Measurements from ENCODE around the gene BMPER.
A peak's percentile ranks its signal among the peaks of the same experiment; 100 is the strongest.

BMPER gene

DNA sequence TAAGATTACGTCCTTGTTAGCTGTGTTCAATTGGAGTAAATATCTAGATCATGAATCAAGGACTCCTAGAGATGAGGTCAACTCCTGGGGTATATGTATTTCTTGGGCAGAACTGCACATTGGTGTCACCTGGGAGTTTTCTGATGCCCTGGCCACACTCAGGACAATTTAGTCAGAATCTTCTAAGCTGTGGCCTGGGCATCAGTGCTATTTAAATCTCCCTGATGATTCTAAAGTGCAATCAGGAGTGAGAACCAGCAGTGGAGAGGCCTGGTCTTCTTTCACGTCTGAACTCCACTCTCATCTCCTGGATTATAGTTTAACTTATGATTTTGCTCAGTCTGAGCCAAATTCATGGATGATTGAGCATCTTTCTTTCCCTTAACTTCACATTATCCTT lies 218.0 kb downstream of the BMPER start:
- Histone ChIP-seq H3K4me3 (ENCODE audit: low read length) (no peak overlapping the region), H3K4me2 (ENCODE audit: low read length) (no peak overlapping the region)

DNA sequence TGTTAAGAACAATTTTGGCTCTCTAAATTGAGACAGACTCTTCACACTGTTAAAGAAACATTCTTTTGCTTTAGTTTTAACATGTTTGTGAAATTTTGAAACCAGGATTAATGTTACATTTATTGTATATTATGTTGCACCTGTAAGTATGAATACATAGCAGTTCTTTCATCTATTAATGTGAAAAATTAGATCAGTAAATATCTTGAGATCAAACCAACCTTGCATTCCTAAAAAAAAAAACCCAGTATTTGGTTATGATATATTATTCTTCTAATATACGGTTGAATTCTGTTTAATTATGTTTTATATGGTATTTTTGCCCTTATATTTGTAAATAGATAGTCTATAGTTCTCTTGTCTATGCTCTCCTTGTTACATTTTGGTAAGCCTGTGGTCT lies 219.4 kb downstream of the BMPER start:
- Histone ChIP-seq H3K4me1 (ENCODE audit: control insufficient read depth, insufficient read depth, low read length) (no peaks in the 10 kb centered on the region), H3K9ac (ENCODE audit: low read depth, low read length) (no peak overlapping the region), H3K4me3 (ENCODE audit: low read length) (no peak overlapping the region), H3K36me3 (ENCODE audit: insufficient read depth, low read length) (no peaks in the 10 kb centered on the region), H3K9me3 (replicated peaks; ENCODE audit: low read length) (no peaks in the 10 kb centered on the region), H3K27me3 (ENCODE audit: control insufficient read depth, insufficient read depth, low read length) (no peaks in the 10 kb centered on the region), H3K4me2 (ENCODE audit: low read length) (no peak overlapping the region)

More for the DNA sequence above, 218.0 kb downstream of the BMPER start:
- no peaks in the 10 kb centered on the region for H3K4me1 ChIP-seq (ENCODE audit: control insufficient read depth, insufficient read depth, low read length)
- H3K36me3 ChIP-seq (ENCODE audit: insufficient read depth, low read length): no peaks in the 10 kb centered on the region
- H3K27me3 ChIP-seq (ENCODE audit: control insufficient read depth, insufficient read depth, low read length): no peaks in the 10 kb centered on the region
- no peaks in the 10 kb centered on the region for H3K9me3 ChIP-seq (replicated peaks; ENCODE audit: low read length)
- H3K9ac ChIP-seq (ENCODE audit: low read depth, low read length): no peak overlapping the region

DNA sequence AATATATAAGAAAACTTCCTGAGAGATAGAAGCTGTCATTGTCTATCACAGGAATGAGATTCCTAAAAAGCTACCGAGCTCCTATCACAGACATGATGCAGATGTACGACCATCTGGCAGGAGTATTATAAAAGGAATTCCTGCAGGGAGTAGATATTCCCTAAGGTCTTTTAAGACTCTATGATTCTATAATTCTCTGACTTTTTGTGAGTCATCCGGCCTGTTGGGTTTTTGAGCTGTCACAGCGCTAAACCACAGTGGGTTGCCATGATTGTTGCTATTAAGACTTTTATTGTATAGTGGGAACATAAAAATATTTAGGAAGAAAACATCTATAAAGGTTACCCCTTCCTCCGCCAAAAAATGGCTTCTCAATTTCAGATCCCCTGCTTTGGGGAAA lies 223.4 kb downstream of the BMPER start:
- no peaks in the 10 kb centered on the region for H3K27me3 ChIP-seq (ENCODE audit: control insufficient read depth, insufficient read depth, low read length)
- H3K9me3 ChIP-seq (replicated peaks; ENCODE audit: low read length): no peaks in the 10 kb centered on the region
- no peak overlapping the region for H3K4me2 ChIP-seq (ENCODE audit: low read length)
- H3K36me3 ChIP-seq (ENCODE audit: insufficient read depth, low read length): no peaks in the 10 kb centered on the region
- H3K4me1 ChIP-seq (ENCODE audit: control insufficient read depth, insufficient read depth, low read length): peaks cover 3% of the 10 kb centered on the region
- H3K4me3 ChIP-seq (ENCODE audit: low read length): no peak overlapping the region
- no peak overlapping the region for H3K9ac ChIP-seq (ENCODE audit: low read depth, low read length)

DNA sequence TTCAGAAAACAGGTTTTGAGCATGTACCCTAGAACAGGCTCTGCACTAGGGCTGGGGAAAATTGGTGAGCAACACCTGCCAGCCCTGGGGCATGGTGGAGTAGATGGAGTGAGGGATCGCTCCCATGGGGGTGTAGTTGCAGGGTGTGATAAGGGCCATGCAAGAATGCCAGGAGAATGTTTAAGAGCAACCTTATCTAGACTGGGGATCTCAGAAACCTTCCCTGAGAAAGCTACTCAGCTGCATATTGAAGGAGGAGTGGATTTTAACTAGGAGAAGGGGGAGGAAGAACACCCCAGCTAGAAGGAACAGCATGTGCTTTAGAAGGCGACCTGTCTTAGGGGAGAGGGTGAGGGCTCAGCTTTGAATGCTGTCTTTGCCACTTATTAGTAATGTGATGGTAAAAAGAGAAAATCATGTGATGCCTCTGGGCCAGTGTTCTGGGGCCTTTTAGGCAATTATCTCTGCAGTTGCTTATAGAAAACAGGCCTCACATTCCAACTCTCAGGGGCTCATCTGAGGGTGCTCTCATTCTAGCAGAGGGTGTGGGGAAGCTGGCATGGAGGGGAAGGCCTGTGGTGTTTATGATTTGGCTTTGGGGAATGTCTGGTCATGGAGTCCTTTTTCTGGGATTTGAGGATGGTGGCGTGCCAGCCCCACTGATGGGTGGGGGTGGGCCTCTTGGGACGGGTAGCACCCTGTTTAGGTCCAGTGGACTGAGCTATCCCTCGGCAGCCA lies 225.4 kb downstream of the BMPER start:
- Histone ChIP-seq H3K36me3 (ENCODE audit: insufficient read depth, low read length) (no peaks in the 10 kb centered on the region), H3K9me3 (replicated peaks; ENCODE audit: low read length) (no peaks in the 10 kb centered on the region), H3K4me2 (ENCODE audit: low read length) (no peak overlapping the region), H3K9ac (ENCODE audit: low read depth, low read length) (no peak overlapping the region), H3K4me3 (ENCODE audit: low read length) (no peak overlapping the region), H3K27me3 (ENCODE audit: control insufficient read depth, insufficient read depth, low read length) (no peaks in the 10 kb centered on the region), H3K4me1 (ENCODE audit: control insufficient read depth, insufficient read depth, low read length) (peaks cover 7% of the 10 kb centered on the region)

DNA sequence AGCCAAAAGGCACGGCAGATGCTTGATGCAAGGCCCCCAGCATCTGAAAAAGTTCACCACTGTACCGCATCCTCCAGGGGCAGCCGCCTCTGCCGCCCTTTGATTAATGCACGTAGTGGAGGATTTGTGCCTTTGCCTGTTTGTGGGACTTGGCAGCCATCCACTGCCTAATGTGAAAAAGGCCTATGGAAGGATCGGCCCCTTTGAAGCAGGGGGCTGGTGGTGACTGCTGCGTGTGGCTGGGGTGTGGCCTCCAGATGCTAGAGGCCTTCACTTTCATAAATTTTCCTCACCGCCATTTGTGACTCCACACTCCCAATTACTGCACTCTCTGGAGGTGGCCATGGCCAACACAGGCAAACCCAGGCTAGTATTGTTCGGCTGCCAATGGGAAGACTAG lies 226.0 kb downstream of the BMPER start:
- no peaks in the 10 kb centered on the region for H3K36me3 ChIP-seq (ENCODE audit: insufficient read depth, low read length)
- no peak overlapping the region for H3K4me2 ChIP-seq (ENCODE audit: low read length)
- no peak overlapping the region for H3K4me3 ChIP-seq (ENCODE audit: low read length)
- no peaks in the 10 kb centered on the region for H3K27me3 ChIP-seq (ENCODE audit: control insufficient read depth, insufficient read depth, low read length)
- no peaks in the 10 kb centered on the region for H3K9me3 ChIP-seq (replicated peaks; ENCODE audit: low read length)
- peaks cover 7% of the 10 kb centered on the region for H3K4me1 ChIP-seq (ENCODE audit: control insufficient read depth, insufficient read depth, low read length)
- H3K9ac ChIP-seq (ENCODE audit: low read depth, low read length): no peak overlapping the region

DNA sequence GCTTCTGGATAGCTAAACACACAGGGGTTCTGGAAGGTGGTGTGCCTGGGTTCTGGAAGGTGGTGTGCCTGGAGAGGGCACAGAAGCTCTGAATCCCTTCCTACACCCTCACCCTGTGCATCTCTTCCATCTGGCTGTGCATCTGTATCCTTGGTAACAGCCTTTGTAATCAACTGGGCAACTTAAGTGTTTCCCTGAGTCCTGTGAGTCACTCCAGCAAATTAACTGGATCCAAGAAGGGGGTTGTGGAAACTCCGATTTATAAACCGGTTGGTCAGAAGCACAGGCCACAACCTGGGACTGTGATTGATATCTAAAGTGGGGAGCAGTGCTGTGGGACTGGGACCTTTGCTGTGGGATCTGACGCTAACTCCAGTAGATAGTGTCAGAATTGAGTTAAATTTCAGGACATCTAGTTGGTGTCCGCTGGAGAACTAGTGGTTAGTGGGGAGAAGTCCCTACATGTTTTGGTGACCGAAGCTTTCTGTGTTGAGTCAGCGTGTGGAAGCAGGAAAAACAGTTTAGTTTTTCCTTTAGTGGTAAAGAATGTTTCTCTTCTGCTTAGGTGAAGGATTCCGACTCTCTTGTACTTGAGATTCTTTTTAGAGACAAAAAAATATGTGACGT lies 228.1 kb downstream of the BMPER start:
- Histone ChIP-seq H3K9me3 (replicated peaks; ENCODE audit: low read length) (no peaks in the 10 kb centered on the region), H3K36me3 (ENCODE audit: insufficient read depth, low read length) (no peaks in the 10 kb centered on the region), H3K4me2 (ENCODE audit: low read length) (no peak overlapping the region), H3K4me1 (ENCODE audit: control insufficient read depth, insufficient read depth, low read length) (peaks cover 7% of the 10 kb centered on the region), H3K27me3 (ENCODE audit: control insufficient read depth, insufficient read depth, low read length) (no peaks in the 10 kb centered on the region), H3K4me3 (ENCODE audit: low read length) (no peak overlapping the region), H3K9ac (ENCODE audit: low read depth, low read length) (peak overlapping the region; percentile 15)

DNA sequence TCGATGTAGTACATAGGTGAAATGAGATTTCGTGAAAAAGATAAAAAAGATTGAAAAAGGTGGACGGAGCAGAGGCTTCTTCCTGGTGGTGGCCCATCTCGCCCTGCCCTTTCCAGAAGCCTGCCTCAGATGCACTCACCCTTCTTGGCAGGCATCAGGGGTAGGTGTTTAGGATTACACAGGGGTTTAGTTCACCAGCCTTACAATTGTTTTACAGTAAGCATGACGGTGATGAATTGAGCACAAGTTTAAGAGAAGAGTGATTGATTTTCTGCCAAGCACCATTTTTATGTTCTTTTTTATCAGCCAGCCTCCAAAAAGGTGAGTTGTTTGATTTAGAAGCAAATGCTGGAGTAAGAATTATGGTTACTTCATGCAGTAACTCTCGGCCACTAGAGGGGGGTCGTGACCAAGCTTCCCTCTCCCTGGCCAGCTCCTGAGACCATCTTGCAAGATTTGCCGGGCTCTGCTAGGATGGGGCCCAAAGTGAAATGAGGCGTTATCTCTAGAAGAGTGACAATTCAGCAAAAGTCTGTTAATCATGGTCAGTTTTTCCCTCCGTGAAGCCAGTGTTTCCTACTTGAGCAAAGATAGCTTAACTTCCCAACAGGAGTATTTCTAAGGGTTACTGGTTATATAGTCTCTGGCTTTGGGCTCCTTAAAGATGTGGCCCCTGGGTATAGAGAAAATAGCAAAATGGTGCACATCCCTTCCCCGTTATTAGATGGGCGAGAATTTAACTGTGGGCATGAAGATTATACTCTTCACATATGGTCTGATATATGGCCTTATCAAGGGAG lies 228.8 kb downstream of the BMPER start:
- H3K9me3 ChIP-seq (replicated peaks; ENCODE audit: low read length): no peaks in the 10 kb centered on the region
- H3K27me3 ChIP-seq (ENCODE audit: control insufficient read depth, insufficient read depth, low read length): no peaks in the 10 kb centered on the region
- H3K36me3 ChIP-seq (ENCODE audit: insufficient read depth, low read length): no peaks in the 10 kb centered on the region
- H3K9ac ChIP-seq (ENCODE audit: low read depth, low read length): peak overlapping the region; percentile 15
- H3K4me3 ChIP-seq (ENCODE audit: low read length): no peak overlapping the region
- H3K4me2 ChIP-seq (ENCODE audit: low read length): no peak overlapping the region
- H3K4me1 ChIP-seq (ENCODE audit: control insufficient read depth, insufficient read depth, low read length): peaks cover 7% of the 10 kb centered on the region

DNA sequence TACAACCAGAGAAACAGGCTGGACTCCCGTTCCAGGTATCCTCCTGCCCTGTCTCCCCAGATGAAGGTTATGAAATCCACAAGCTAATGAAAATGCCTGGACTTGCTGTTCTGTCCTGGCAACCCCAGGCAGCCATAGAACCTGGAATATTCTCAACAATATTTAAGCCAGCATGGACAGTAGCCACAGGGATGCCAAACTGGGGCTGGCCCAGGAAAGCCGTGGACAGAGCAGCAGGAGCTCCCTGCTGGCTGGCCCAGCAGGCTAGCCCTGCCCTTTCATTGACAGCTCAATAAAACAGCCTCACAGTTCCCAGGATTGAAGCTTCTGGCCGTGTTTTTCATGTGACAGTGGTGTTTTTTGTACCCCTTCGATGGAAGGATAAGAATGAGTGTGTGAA lies 230.6 kb downstream of the BMPER start:
- H3K9me3 ChIP-seq (replicated peaks; ENCODE audit: low read length): no peaks in the 10 kb centered on the region
- peaks cover 7% of the 10 kb centered on the region for H3K4me1 ChIP-seq (ENCODE audit: control insufficient read depth, insufficient read depth, low read length)
- no peak overlapping the region for H3K4me3 ChIP-seq (ENCODE audit: low read length)
- no peak overlapping the region for H3K9ac ChIP-seq (ENCODE audit: low read depth, low read length)
- H3K27me3 ChIP-seq (ENCODE audit: control insufficient read depth, insufficient read depth, low read length): no peaks in the 10 kb centered on the region
- no peak overlapping the region for H3K4me2 ChIP-seq (ENCODE audit: low read length)
- H3K36me3 ChIP-seq (ENCODE audit: insufficient read depth, low read length): no peaks in the 10 kb centered on the region

DNA sequence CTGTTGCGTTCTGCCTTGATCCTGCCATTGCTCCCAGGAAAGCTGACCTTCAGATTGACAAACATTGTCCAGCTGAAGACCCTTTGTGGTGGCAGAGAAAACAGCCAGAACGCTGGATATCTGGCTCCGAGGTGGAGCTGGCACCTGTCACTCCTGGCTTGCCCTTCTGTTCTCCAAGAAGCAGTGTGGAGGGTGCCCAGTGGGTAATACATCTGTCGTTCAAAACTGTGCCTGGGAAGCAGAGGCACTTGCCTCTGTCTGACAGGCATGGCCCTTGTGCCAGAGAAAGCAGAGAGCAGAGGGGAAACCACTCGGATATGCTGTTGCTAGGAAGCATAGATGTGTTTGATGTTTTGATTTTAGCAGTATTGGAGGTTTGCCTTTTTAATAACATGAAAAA lies 231.4 kb downstream of the BMPER start:
- Histone ChIP-seq H3K4me3 (ENCODE audit: low read length) (no peak overlapping the region), H3K27me3 (ENCODE audit: control insufficient read depth, insufficient read depth, low read length) (no peaks in the 10 kb centered on the region), H3K9ac (ENCODE audit: low read depth, low read length) (no peak overlapping the region), H3K4me2 (ENCODE audit: low read length) (no peak overlapping the region), H3K36me3 (ENCODE audit: insufficient read depth, low read length) (no peaks in the 10 kb centered on the region), H3K9me3 (replicated peaks; ENCODE audit: low read length) (no peaks in the 10 kb centered on the region), H3K4me1 (ENCODE audit: control insufficient read depth, insufficient read depth, low read length) (peaks cover 7% of the 10 kb centered on the region)

DNA sequence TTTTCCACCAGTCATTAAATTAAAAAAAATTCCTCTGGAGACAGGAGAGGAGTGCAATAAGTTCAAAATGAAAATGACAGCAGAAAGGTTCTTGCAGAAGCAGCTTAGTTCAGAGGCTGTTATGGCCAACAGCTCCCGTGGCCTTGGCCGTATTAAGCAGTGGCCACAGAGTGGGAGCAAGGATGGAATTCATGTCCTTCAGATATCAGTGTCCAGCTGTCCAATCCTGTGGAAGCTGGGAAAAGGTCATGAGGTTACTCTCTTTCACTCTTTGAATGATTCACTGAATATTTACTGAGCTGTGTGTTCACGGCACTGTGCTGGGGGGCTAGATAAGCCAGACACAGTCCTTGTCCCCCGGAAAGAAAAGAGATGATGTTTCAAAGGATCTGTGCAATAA lies 231.8 kb downstream of the BMPER start:
- Histone ChIP-seq H3K9me3 (replicated peaks; ENCODE audit: low read length) (no peaks in the 10 kb centered on the region), H3K4me2 (ENCODE audit: low read length) (no peak overlapping the region), H3K9ac (ENCODE audit: low read depth, low read length) (no peak overlapping the region), H3K36me3 (ENCODE audit: insufficient read depth, low read length) (no peaks in the 10 kb centered on the region), H3K4me1 (ENCODE audit: control insufficient read depth, insufficient read depth, low read length) (peaks cover 7% of the 10 kb centered on the region), H3K4me3 (ENCODE audit: low read length) (no peak overlapping the region), H3K27me3 (ENCODE audit: control insufficient read depth, insufficient read depth, low read length) (no peaks in the 10 kb centered on the region)

DNA sequence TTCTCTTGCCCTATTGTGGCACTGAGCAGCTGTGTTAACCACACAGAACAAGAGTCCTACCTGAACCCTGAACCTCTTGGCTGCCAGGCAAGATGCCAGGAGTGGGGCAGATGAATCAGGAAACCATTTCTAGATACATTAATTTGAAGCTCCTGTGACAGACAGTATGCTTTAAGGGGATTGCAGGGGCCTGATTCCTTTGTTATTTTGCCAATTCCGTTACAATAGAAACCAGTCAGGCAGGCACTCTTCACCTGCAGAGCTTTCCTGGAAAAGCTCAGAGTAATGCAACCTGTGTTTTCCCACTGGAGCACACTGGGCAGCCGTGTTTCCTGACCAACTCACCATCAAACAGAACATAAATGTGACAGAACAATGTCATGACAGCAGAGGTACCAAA lies 233.1 kb downstream of the BMPER start:
- Histone ChIP-seq H3K36me3 (ENCODE audit: insufficient read depth, low read length) (no peaks in the 10 kb centered on the region), H3K9ac (ENCODE audit: low read depth, low read length) (no peak overlapping the region), H3K9me3 (replicated peaks; ENCODE audit: low read length) (no peaks in the 10 kb centered on the region), H3K4me3 (ENCODE audit: low read length) (no peak overlapping the region), H3K4me1 (ENCODE audit: control insufficient read depth, insufficient read depth, low read length) (peaks cover 6% of the 10 kb centered on the region), H3K4me2 (ENCODE audit: low read length) (no peak overlapping the region), H3K27me3 (ENCODE audit: control insufficient read depth, insufficient read depth, low read length) (no peaks in the 10 kb centered on the region)

Data from skeletal muscle satellite cell (primary cell).